Liver (tissue), 9 donors: ENCODE data around the gene SLC8A3. TPM values are rescaled to one million over a fixed set of nuclear protein-coding genes. Genes with fewer than 3 reads are reported as not detected.

Experiments used
- DNase-seq: peaks from one replicate; pipeline ENCODE4 v3.0.0-alpha.2; 2017; ENCODE audit warnings: low spot score
- H3K27ac ChIP-seq, 2 donors: one replicate each; pipeline ENCODE4 v1.7.0; 2013; ENCODE audit warnings: inconsistent platforms in 2 of 2, low read length in 2 of 2, control low read depth in 1 of 2, low read depth in 1 of 2, mild to moderate bottlenecking in 1 of 2
- H3K27me3 ChIP-seq, 4 donors: one replicate each; pipeline versions ENCODE4 v1.6.1 to v1.7.0; 2013; ENCODE audit warnings: low read length in 3 of 4, inconsistent platforms in 1 of 4, mild to moderate bottlenecking in 1 of 4, moderate library complexity in 1 of 4; ENCODE audit not compliant: control insufficient read depth in 4 of 4, insufficient read depth in 4 of 4
- H3K36me3 ChIP-seq, 4 donors: one replicate each; pipeline versions ENCODE4 v1.6.1 to v1.7.0; 2013; ENCODE audit warnings: low read length in 3 of 4, mild to moderate bottlenecking in 3 of 4, low read depth in 1 of 4, moderate library complexity in 1 of 4; ENCODE audit not compliant: control insufficient read depth in 4 of 4, insufficient read depth in 3 of 4
- H3K4me1 ChIP-seq, 4 donors: one replicate each; pipeline versions ENCODE4 v1.6.1 to v1.7.0; 2013; ENCODE audit warnings: low read length in 3 of 4, mild to moderate bottlenecking in 3 of 4, moderate library complexity in 1 of 4; ENCODE audit not compliant: control insufficient read depth in 4 of 4, insufficient read depth in 4 of 4
- H3K4me3 ChIP-seq, 3 donors: one replicate each; pipeline versions ENCODE4 v1.6.1 to v1.7.0; 2013; ENCODE audit warnings: low read length in 3 of 3, control low read depth in 1 of 3, low read depth in 1 of 3, mild to moderate bottlenecking in 1 of 3
- H3K9ac ChIP-seq, 2 donors: one replicate each; pipeline ENCODE4 v1.7.0; 2013; ENCODE audit warnings: low read length in 2 of 2, mild to moderate bottlenecking in 2 of 2, moderate library complexity in 2 of 2, control low read depth in 1 of 2, low read depth in 1 of 2
- H3K9me3 ChIP-seq, 4 donors: one replicate each; pipeline versions ENCODE4 v1.6.1 to v1.7.0; 2013; ENCODE audit warnings: low read length in 3 of 4; ENCODE audit not compliant: control insufficient read depth in 4 of 4
- CTCF ChIP-seq: fragments of 150-350 bp; IDR thresholded peaks from 2 replicates; pipeline ENCODE4 v1.5.1; 2017; ENCODE audit warnings: improper control_type of control experiment, low read depth, low read length; ENCODE audit not compliant: missing input control
- FOXA2 ChIP-seq: IDR thresholded peaks from 2 replicates; pipeline ENCODE4 v1.6.1; 2016; ENCODE audit warnings: antibody characterized with exemption
- GABPA ChIP-seq, 2 donors: IDR thresholded peaks in 1 of 2; conservative IDR thresholded peaks in 1 of 2; 2 replicates each; pipeline ENCODE4 v1.6.1; 2016; ENCODE audit warnings: antibody characterized with exemption in 2 of 2, mild to moderate bottlenecking in 1 of 2, moderate library complexity in 1 of 2
- HNF4A ChIP-seq, 2 donors: conservative IDR thresholded peaks; 2 replicates each; pipeline ENCODE4 v1.6.1; 2016; ENCODE audit warnings: antibody characterized with exemption in 2 of 2, mild to moderate bottlenecking in 2 of 2
- HNF4G ChIP-seq: IDR thresholded peaks from 2 replicates; pipeline ENCODE4 v1.6.1; 2016; ENCODE audit warnings: antibody characterized with exemption
- JUND ChIP-seq, 2 donors: IDR thresholded peaks; 2 replicates each; pipeline ENCODE4 v1.6.1; 2016; ENCODE audit warnings: antibody characterized with exemption in 2 of 2
- NR2F2 ChIP-seq: IDR thresholded peaks from 2 replicates; pipeline ENCODE4 v1.6.1; 2016; ENCODE audit warnings: antibody characterized with exemption
- RAD21 ChIP-seq, 2 donors: IDR thresholded peaks; 2 replicates each; pipeline ENCODE4 v1.6.1; 2016; ENCODE audit warnings: antibody characterized with exemption in 2 of 2, mild to moderate bottlenecking in 2 of 2
- REST ChIP-seq: IDR thresholded peaks from 2 replicates; pipeline ENCODE4 v1.6.1; 2016; ENCODE audit warnings: antibody characterized with exemption, mild to moderate bottlenecking
- RXRA ChIP-seq, 2 donors: IDR thresholded peaks; 2 replicates each; pipeline ENCODE4 v1.6.1; 2017 to 2018; ENCODE audit warnings: antibody characterized with exemption in 2 of 2, mild to moderate bottlenecking in 1 of 2
- SP1 ChIP-seq: IDR thresholded peaks from 2 replicates; pipeline ENCODE4 v1.6.1; 2018; ENCODE audit warnings: antibody characterized with exemption, mild to moderate bottlenecking
- TAF1 ChIP-seq: conservative IDR thresholded peaks from 2 replicates; pipeline ENCODE4 v1.6.1; 2016; ENCODE audit warnings: antibody characterized with exemption, mild to moderate bottlenecking
- YY1 ChIP-seq: IDR thresholded peaks from 2 replicates; pipeline ENCODE4 v1.6.1; 2016; ENCODE audit warnings: antibody characterized with exemption, mild to moderate bottlenecking
- ZBTB33 ChIP-seq: IDR thresholded peaks from 2 replicates; pipeline ENCODE4 v1.6.1; 2016; ENCODE audit warnings: antibody characterized with exemption
- WGBS: extraction: QIAGEN DNeasy Blood & Tissue Kit; methylation state at CpG from one replicate; pipeline ENCODE4 v1.1.7; 2013; 5-methylcytosine and 5-hydroxymethylcytosine counted together
- polyA plus RNA-seq, 2 donors: library from polyadenylated mRNA; stranded (reverse) in 1 of 2; unstranded in 1 of 2; fragments of 200-250 nt in 1 of 2; fragments of >200 nt in 1 of 2; fragmentation: Nextera tagmentation in 1 of 2; extraction: Ambion mirVana in 1 of 2; gene quantifications; one replicate each; pipeline versions ENCODE4 v1.2.1 to v1.2.3, GENCODE V29; 2013 to 2015
- total RNA-seq, 2 donors: library from RNA; depleted of rRNA; stranded (reverse); fragments of >200 nt; gene quantifications; one replicate each; pipeline ENCODE4 v1.2.3, GENCODE V29; 2014
- donor health status: healthy.
- donor health status: healthy.
- donor health status: healthy.
- donor health status: healthy.
- donor health status: healthy.

The SLC8A3 gene
- total and polyA plus RNA-seq, 4 donors, result 0.05 to 0.56 (median 0.10) TPM; not detected in 1

- no peaks in the 10 kb centered on the region for H3K4me1 ChIP-seq
- peaks cover 0 to 6% (median 0%) of the 10 kb centered on the region in 4 donors for H3K27me3 ChIP-seq
- H3K4me3 ChIP-seq, result no peak overlapping the region
- H3K27ac ChIP-seq, result no peak overlapping the region
- DNase-seq, result no peak
- H3K36me3 ChIP-seq, result no peaks in the 10 kb centered on the region
- no peak for TF ChIP-seq HNF4G
- TF ChIP-seq NR2F2, result no peak
- no peak for TF ChIP-seq ZBTB33
- no peak for TF ChIP-seq RAD21 (IDR thresholded peaks at IDR 0.05)
- no peak for TF ChIP-seq REST
- TF ChIP-seq RXRA (IDR thresholded peaks at IDR 0.05), result no peak
- TF ChIP-seq TAF1, result no peak
- no peak for TF ChIP-seq CTCF
- no peak for TF ChIP-seq HNF4A (conservative IDR thresholded peaks at IDR 0.05)
- TF ChIP-seq GABPA (IDR thresholded peaks at IDR 0.05 in 1 of 2, conservative IDR thresholded peaks at IDR 0.05 in 1 of 2), result no peak
- H3K9me3 ChIP-seq, result no peaks in the 10 kb centered on the region
- H3K9ac ChIP-seq, result no peak overlapping the region
- WGBS, result 78% methylated on average over 3 of the region's 3 CpGs
Measured at GRCh38 chr14:70201994-70202393, 13.2 kb upstream of the SLC8A3 start.

- no peak for DNase-seq
- 47% methylated on average over 4 of the region's 4 CpGs for WGBS
- Histone ChIP-seq H3K4me3 (no peak overlapping the region), H3K27me3 (peaks cover 2 to 4% (median 3%) of the 10 kb centered on the region in 4 donors), H3K27ac (no peak overlapping the region), H3K4me1 (peaks cover 6 to 12% (median 10%) of the 10 kb centered on the region in 4 donors), H3K9me3 (no peaks in the 10 kb centered on the region), H3K36me3 (no peaks in the 10 kb centered on the region), H3K9ac (no peak overlapping the region)
- TF ChIP-seq RAD21 (IDR thresholded peaks at IDR 0.05) (no peak), ZBTB33 (no peak), RXRA (IDR thresholded peaks at IDR 0.05) (no peak), YY1 (no peak), FOXA2 (no peak), JUND (IDR thresholded peaks at IDR 0.05) (no peak), HNF4A (conservative IDR thresholded peaks at IDR 0.05) (no peak), SP1 (no peak)
Measured at GRCh38 chr14:70193396-70193795, 4.6 kb upstream of the SLC8A3 start.
